ENCODE measurements around the gene TANGO2.
A peak's percentile ranks its signal among the peaks of the same experiment; 100 is the strongest.

Gene TANGO2

DNA sequence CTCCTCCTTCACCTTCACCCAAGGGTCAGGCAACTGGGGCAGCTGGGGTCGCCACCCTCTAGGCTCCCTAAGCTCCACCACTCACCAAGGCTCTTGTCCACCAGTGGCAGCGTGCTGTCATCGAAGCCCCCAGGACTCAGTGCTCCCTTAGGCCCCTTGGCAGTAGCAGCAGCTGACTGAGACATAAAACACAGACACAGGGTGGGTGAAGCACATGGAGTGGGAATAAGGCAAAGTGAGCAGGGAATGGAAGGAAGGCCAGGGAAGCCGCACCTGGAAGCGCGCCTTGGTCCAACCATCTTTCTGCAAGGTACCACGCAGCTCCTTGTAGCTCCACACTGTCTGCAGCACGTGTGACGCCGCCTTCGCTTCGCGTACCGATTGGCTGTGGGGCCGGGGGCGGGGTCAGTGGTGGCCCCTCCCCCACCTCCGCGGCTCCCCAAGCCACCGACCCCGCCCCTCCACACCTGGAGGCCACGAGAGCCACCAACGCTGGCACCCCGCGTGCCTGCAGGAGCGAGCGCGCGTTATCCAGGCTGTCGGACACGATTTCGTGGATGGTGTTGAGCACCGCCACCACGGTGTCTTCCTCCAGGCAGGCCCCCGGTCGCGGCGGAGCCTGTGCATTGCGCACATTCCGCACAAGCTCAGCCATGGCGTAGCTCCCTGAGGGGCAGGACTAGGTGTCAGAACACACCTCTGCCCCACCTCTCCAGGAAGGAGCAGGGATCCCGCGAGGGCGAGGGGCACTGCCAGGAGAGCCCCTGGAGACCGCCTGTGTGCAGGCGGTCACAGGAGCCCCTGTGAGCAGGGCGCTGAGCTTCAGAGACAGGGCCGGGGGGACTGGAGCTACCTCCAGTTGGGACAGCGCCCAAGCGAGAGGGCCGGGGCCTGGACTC lies 48.0 kb upstream of the TANGO2 start:
- H3K4me2 ChIP-seq (ENCODE audit: insufficient read depth, low read length): no peak overlapping the region
- no peaks in the 10 kb centered on the region for H3K9me3 ChIP-seq (ENCODE audit: insufficient read depth, low read length, severe bottlenecking)
- H4K20me1 ChIP-seq (ENCODE audit: insufficient read depth, low read length): peaks cover 16% of the 10 kb centered on the region
- H3K27ac ChIP-seq (ENCODE audit: low read length): no peak overlapping the region
- ATAC-seq (ENCODE audit: insufficient read depth, low read depth) (no peak), DNase-seq (no peak)
- no peaks in the 10 kb centered on the region for H3K27me3 ChIP-seq (ENCODE audit: insufficient read depth, low read length, poor library complexity)
- H3K79me2 ChIP-seq (ENCODE audit: insufficient read depth, low read length): no peaks in the 10 kb centered on the region
- peaks cover 28% of the 10 kb centered on the region for H3K36me3 ChIP-seq (ENCODE audit: insufficient read depth, low read length)
- H3K4me3 ChIP-seq (ENCODE audit: low read depth in 1 of 2, low read length in 2 of 2): no peak overlapping the region
- TF ChIP-seq, protein P1, sequence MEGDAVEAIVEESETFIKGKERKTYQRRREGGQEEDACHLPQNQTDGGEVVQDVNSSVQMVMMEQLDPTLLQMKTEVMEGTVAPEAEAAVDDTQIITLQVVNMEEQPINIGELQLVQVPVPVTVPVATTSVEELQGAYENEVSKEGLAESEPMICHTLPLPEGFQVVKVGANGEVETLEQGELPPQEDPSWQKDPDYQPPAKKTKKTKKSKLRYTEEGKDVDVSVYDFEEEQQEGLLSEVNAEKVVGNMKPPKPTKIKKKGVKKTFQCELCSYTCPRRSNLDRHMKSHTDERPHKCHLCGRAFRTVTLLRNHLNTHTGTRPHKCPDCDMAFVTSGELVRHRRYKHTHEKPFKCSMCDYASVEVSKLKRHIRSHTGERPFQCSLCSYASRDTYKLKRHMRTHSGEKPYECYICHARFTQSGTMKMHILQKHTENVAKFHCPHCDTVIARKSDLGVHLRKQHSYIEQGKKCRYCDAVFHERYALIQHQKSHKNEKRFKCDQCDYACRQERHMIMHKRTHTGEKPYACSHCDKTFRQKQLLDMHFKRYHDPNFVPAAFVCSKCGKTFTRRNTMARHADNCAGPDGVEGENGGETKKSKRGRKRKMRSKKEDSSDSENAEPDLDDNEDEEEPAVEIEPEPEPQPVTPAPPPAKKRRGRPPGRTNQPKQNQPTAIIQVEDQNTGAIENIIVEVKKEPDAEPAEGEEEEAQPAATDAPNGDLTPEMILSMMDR (IDR thresholded peaks at IDR 0.05; ENCODE audit: borderline replicate concordance, extremely low read depth, low read length, poor library complexity, severe bottlenecking): no peak
- no peak for TF ChIP-seq EZH2 (IDR thresholded peaks at IDR 0.05; ENCODE audit: borderline replicate concordance, low read depth, low read length, severe bottlenecking)
- H2AFZ ChIP-seq (ENCODE audit: low read depth, low read length): no peak overlapping the region
- H3K9ac ChIP-seq (ENCODE audit: low read depth, low read length): no peak overlapping the region
- peaks cover 10% of the 10 kb centered on the region for H3K4me1 ChIP-seq (ENCODE audit: insufficient read depth, low read length)

DNA sequence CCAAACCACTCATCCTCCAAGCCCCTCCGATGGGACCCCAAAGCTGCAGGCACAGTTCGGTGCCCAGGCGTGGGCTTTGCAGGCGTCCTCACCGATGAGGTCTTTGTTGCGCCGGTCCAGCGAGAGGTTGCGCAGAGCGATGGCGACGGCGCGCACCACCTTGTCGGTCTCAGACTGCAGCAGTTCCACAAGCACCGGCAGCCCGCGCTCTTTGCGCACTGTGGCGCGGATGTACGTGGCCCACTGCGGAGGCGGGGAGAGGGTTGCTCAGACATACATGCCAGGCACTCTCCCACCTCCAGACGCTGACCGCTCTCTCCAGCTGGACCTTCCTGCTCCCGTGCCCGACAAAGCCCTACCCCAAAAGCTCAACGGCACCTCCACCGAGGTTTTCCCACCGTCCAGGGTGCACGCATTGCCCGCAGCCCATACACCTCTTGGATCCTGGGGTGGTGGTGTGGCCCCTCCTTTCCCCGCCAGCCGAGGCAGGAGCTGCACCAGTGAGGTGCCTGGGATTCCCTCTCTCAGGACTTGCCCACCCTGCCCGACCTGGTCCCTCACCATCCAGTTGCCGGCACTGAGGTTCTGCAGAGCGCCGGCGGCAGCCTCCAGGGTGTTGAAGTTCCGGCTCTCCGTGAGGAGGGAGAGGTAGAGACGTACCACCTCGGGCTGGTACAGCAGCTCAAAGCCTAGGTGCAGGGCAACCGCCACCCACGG lies 47.2 kb upstream of the TANGO2 start:
- Histone ChIP-seq H3K4me3 (ENCODE audit: low read depth in 1 of 2, low read length in 2 of 2) (no peak overlapping the region), H3K27ac (ENCODE audit: low read length) (no peak overlapping the region), H3K9ac (ENCODE audit: low read depth, low read length) (no peak overlapping the region), H3K79me2 (ENCODE audit: insufficient read depth, low read length) (no peaks in the 10 kb centered on the region), H3K4me2 (ENCODE audit: insufficient read depth, low read length) (no peak overlapping the region), H3K9me3 (ENCODE audit: insufficient read depth, low read length, severe bottlenecking) (no peaks in the 10 kb centered on the region), H3K36me3 (ENCODE audit: insufficient read depth, low read length) (peaks cover 20% of the 10 kb centered on the region), H3K4me1 (ENCODE audit: insufficient read depth, low read length) (peaks cover 10% of the 10 kb centered on the region), H2AFZ (ENCODE audit: low read depth, low read length) (no peak overlapping the region), H3K27me3 (ENCODE audit: insufficient read depth, low read length, poor library complexity) (no peaks in the 10 kb centered on the region), H4K20me1 (ENCODE audit: insufficient read depth, low read length) (peaks cover 11% of the 10 kb centered on the region)
- TF ChIP-seq, protein P1 (IDR thresholded peaks at IDR 0.05; ENCODE audit: borderline replicate concordance, extremely low read depth, low read length, poor library complexity, severe bottlenecking): no peak
- TF ChIP-seq EZH2 (IDR thresholded peaks at IDR 0.05; ENCODE audit: borderline replicate concordance, low read depth, low read length, severe bottlenecking): no peak
- ATAC-seq (ENCODE audit: insufficient read depth, low read depth): no peak
- no peak for DNase-seq

DNA sequence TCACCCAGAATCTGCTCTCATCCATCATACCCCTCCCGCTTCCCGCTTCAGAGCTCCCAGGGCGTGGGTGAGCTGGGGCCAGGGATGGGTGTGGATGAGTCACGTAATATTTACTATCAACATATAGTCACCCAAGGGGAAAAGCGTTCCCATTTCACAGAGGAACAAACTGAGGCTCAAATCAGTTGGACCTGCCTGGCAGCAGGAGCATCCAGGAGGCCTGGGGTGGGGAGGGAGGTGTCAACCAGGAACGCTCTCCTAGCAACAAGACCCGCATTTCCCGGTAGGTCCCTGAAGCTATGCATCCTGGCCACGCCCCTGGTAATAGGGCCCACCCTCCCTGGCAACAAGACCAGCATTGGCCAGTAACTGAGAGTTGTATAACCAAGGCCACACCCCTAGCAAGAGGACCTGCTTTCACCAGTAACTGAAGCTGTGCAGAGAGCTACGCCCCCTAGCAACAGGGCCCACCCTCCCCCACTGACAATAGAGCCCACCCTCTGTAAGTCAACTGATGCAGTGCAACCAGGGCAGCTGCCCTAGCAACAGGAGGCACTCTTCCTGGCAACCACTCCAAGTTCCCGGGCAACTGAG lies 46.5 kb upstream of the TANGO2 start:
- TF ChIP-seq EZH2 (IDR thresholded peaks at IDR 0.05; ENCODE audit: borderline replicate concordance, low read depth, low read length, severe bottlenecking): no peak
- TF ChIP-seq, protein P1 (IDR thresholded peaks at IDR 0.05; ENCODE audit: borderline replicate concordance, extremely low read depth, low read length, poor library complexity, severe bottlenecking): no peak
- H3K79me2 ChIP-seq (ENCODE audit: insufficient read depth, low read length): no peaks in the 10 kb centered on the region
- no peaks in the 10 kb centered on the region for H3K9me3 ChIP-seq (ENCODE audit: insufficient read depth, low read length, severe bottlenecking)
- no peaks in the 10 kb centered on the region for H3K27me3 ChIP-seq (ENCODE audit: insufficient read depth, low read length, poor library complexity)
- H3K4me1 ChIP-seq (ENCODE audit: insufficient read depth, low read length): peaks cover 10% of the 10 kb centered on the region
- H3K4me2 ChIP-seq (ENCODE audit: insufficient read depth, low read length): no peak overlapping the region
- ATAC-seq (ENCODE audit: insufficient read depth, low read depth): peak; percentile 85
- no peak overlapping the region for H2AFZ ChIP-seq (ENCODE audit: low read depth, low read length)
- H4K20me1 ChIP-seq (ENCODE audit: insufficient read depth, low read length): peaks cover 11% of the 10 kb centered on the region
- H3K4me3 ChIP-seq (ENCODE audit: low read depth in 1 of 2, low read length in 2 of 2): no peak overlapping the region
- H3K36me3 ChIP-seq (ENCODE audit: insufficient read depth, low read length): peaks cover 13% of the 10 kb centered on the region
- H3K9ac ChIP-seq (ENCODE audit: low read depth, low read length): no peak overlapping the region
- 0 out of 2 replicates have a peak overlapping the region, but pooled peaks have one; percentile 7 for H3K27ac ChIP-seq (ENCODE audit: low read length)
- peak; percentile 87 for DNase-seq
